GM12878 (cell line): ENCODE data around the gene ARL6IP5. TPM values are rescaled to one million over a fixed set of nuclear protein-coding genes. Genes with fewer than 3 reads are reported as not detected.

Experiments
- ATAC-seq: fragments of 200-7000 bp; cut with Tn5 transposase; 3 replicates; pipeline ENCODE4 v1.9.1; 2020; ENCODE audit warnings: mild to moderate bottlenecking, moderate library complexity
- BruUV-seq: library from RNA; stranded (reverse); fragments of 400-500 nt; replicated peaks from 2 replicates; lab custom pipeline; 2021; lab: Mats Ljungman, UMichigan
- CTCF ChIA-PET: fragments of 300-600 bp; sonication (Branson Sonifier 250); formaldehyde crosslinking; extraction: SDS; loops from one replicate; lab custom pipeline; 2021; ENCODE audit warnings: inconsistent platforms; lab: Yijun Ruan, JAX
- POLR2A ChIA-PET: fragments of 350-600 bp; formaldehyde crosslinking; extraction: SDS; loops from one replicate; lab custom pipeline; 2021; ENCODE audit warnings: inconsistent platforms; lab: Charles Lee
- RAD21 ChIA-PET: fragments of 300-600 bp; sonication (Branson Sonifier 250); formaldehyde crosslinking; loops from one replicate; lab custom pipeline; 2023; ENCODE audit warnings: antibody characterized with exemption; ENCODE audit not compliant: unreplicated experiment; lab: Charles Lee
- SMC1A ChIA-PET: fragments of 300-600 bp; sonication (Branson Sonifier 250); formaldehyde crosslinking; loops from one replicate; lab custom pipeline; 2023; ENCODE audit not compliant: unreplicated experiment, uncharacterized antibody; lab: Charles Lee
- DNase-seq: peaks from one replicate; pipeline ENCODE4 v3.0.0-alpha.2; 2011; ENCODE audit warnings: low read depth, low spot score
- FAIRE-seq: peaks from 3 replicates; lab custom pipeline; 2011; peaks lifted over from hg19 to GRCh38; lab: Jason Lieb, UNC
- H2AFZ ChIP-seq: 2 replicates; pipeline ENCODE4 v1.6.0; 2011; ENCODE audit warnings: low read depth, low read length, control low read depth; ENCODE audit not compliant: control insufficient read depth
- H3K27ac ChIP-seq: 2 replicates; pipeline ENCODE4 v1.5.1; 2011; ENCODE audit warnings: control low read depth; ENCODE audit not compliant: control insufficient read depth, insufficient read depth
- H3K27me3 ChIP-seq, 2 experiments: replicated peaks in 1 of 2; 2 replicates each; pipeline versions ENCODE4 v1.6.0 to v1.6.1; 2011; ENCODE audit warnings: low read length in 1 of 2; ENCODE audit not compliant: control insufficient read depth in 2 of 2, insufficient read depth in 2 of 2
- H3K36me3 ChIP-seq, 2 experiments: 2 replicates each; pipeline ENCODE4 v1.5.1; 2011; ENCODE audit warnings: low read length in 1 of 2; ENCODE audit not compliant: control insufficient read depth in 2 of 2, insufficient read depth in 2 of 2
- H3K4me1 ChIP-seq: 2 replicates; pipeline ENCODE4 v1.6.1; 2011; ENCODE audit warnings: mild to moderate bottlenecking, low read length, moderate library complexity, mixed read lengths; ENCODE audit not compliant: control insufficient read depth, insufficient read depth
- H3K4me2 ChIP-seq: 2 replicates; pipeline ENCODE4 v1.6.0; 2011; ENCODE audit warnings: control low read depth; ENCODE audit not compliant: control insufficient read depth, insufficient read depth
- H3K4me3 ChIP-seq: fragments of 200-600 bp; sonication (generic); 2 replicates; pipeline ENCODE4 v1.5.1; 2016
- H3K79me2 ChIP-seq: 2 replicates; pipeline ENCODE4 v1.6.0; 2011; ENCODE audit warnings: low read length; ENCODE audit not compliant: control insufficient read depth, insufficient read depth
- H3K9ac ChIP-seq: 2 replicates; pipeline ENCODE4 v1.8.0; 2011; ENCODE audit warnings: low read length, control low read depth, mixed read lengths; ENCODE audit not compliant: control insufficient read depth, insufficient read depth
- H3K9me3 ChIP-seq: replicated peaks from 3 replicates; pipeline ENCODE4 v1.5.1; 2011; ENCODE audit warnings: mild to moderate bottlenecking, low read length; ENCODE audit not compliant: control insufficient read depth, insufficient read depth
- H4K20me1 ChIP-seq: 2 replicates; pipeline ENCODE4 v1.6.0; 2011; ENCODE audit not compliant: control insufficient read depth, insufficient read depth
- ATF3 ChIP-seq: IDR thresholded peaks from 2 replicates; pipeline ENCODE4 v1.6.1; 2011; ENCODE audit warnings: low read depth, mild to moderate bottlenecking, low read length, moderate library complexity, borderline replicate concordance; ENCODE audit errors: extremely low read depth
- CHD4 ChIP-seq: fragments of 200-600 bp; sonication (generic); IDR thresholded peaks from 2 replicates; pipeline ENCODE4 v1.6.1; 2016; ENCODE audit warnings: mild to moderate bottlenecking
- EGR1 ChIP-seq, 2 experiments: IDR thresholded peaks; 1 replicate in 1 of 2; 2 replicates in 1 of 2; pipeline ENCODE4 v1.6.1; 2011 to 2012; ENCODE audit warnings: low read depth in 2 of 2, low read length in 2 of 2, borderline replicate concordance in 1 of 2, mild to moderate bottlenecking in 1 of 2, moderate library complexity in 1 of 2
- GATAD2B ChIP-seq: fragments of 450-650 bp; conservative IDR thresholded peaks from 2 replicates; pipeline ENCODE4 v1.6.1; 2017; ENCODE audit warnings: low read depth, mild to moderate bottlenecking, moderate library complexity
- MTA3 ChIP-seq: IDR thresholded peaks from 2 replicates; pipeline ENCODE4 v1.6.1; 2012; ENCODE audit warnings: low read length, inconsistent platforms, borderline replicate concordance
- NR2C1 ChIP-seq: fragments of 450-650 bp; IDR thresholded peaks from 2 replicates; pipeline ENCODE4 v1.6.1; 2017; ENCODE audit warnings: antibody characterized with exemption, mild to moderate bottlenecking, moderate library complexity
- NR2F1 ChIP-seq: fragments of 450-650 bp; conservative IDR thresholded peaks from 2 replicates; pipeline ENCODE4 v1.6.1; 2017; ENCODE audit warnings: mild to moderate bottlenecking
- RFX5 ChIP-seq: IDR thresholded peaks from 2 replicates; pipeline ENCODE4 v1.6.1; 2011; ENCODE audit warnings: low read depth, low read length, improper control_type of control experiment
- RUNX3 ChIP-seq: IDR thresholded peaks from 2 replicates; pipeline ENCODE4 v1.6.1; 2012; ENCODE audit warnings: low read length, inconsistent platforms
- SIX5 ChIP-seq: IDR thresholded peaks from 2 replicates; pipeline ENCODE4 v1.6.1; 2011; ENCODE audit warnings: mild to moderate bottlenecking, low read depth, low read length, moderate library complexity; ENCODE audit not compliant: severe bottlenecking
- TBL1XR1 ChIP-seq: IDR thresholded peaks from 2 replicates; pipeline ENCODE4 v1.6.1; 2012; ENCODE audit warnings: low read depth, low read length, improper control_type of control experiment
- ZNF274 ChIP-seq: IDR thresholded peaks from one replicate; pipeline ENCODE4 v1.8.0; 2011; ENCODE audit not compliant: insufficient read length, insufficient read depth
- ZSCAN29 ChIP-seq: fragments of 450-650 bp; IDR thresholded peaks from 2 replicates; pipeline ENCODE4 v1.6.1; 2017; ENCODE audit warnings: mild to moderate bottlenecking, moderate library complexity
- WGBS: methylation state at CpG from one replicate; pipeline ENCODE4 v1.1.6; 2016; ENCODE audit warnings: low lambda C conversion rate; ENCODE audit not compliant: insufficient replicate concordance, insufficient coverage; ENCODE audit errors: missing lambda C conversion rate; 5-methylcytosine and 5-hydroxymethylcytosine counted together
- in situ Hi-C: fragments of 300-500 bp; cut with MboI; formaldehyde crosslinking; loops from 9 replicates; pipeline ENCODE4 v1.14.3; 2018; ENCODE audit warnings: mixed read lengths
- intact Hi-C: fragments of 100-400 bp; cut with micrococcal nuclease; formaldehyde crosslinking; loops from one replicate; pipeline ENCODE4 v1.14.2; 2022; ENCODE audit not compliant: unreplicated experiment
- polyA plus RNA-seq, 11 experiments: library from polyadenylated mRNA; depleted of rRNA in 4 of 11; unstranded in 6 of 11; stranded (reverse) in 5 of 11; fragments of >200 nt; fragmentation: Nextera tagmentation in 4 of 11; fragmentation: Illumina TruSeq in 1 of 11; extraction: Ambion mirVana in 4 of 11; extraction: Trizol in 1 of 11; gene quantifications; 1 replicate in 1 of 11; 2 replicates in 10 of 11; pipeline versions ENCODE4 v1.2.1 to v1.2.3, GENCODE V29; 2011 to 2016; ENCODE audit warnings: inconsistent platforms in 2 of 11, missing spikeins in 2 of 11, low read depth in 1 of 11
- total RNA-seq, 4 experiments: library from RNA; depleted of rRNA in 3 of 4; stranded (reverse); fragments of >200 nt in 3 of 4; fragmentation: Illumina TruSeq in 1 of 4; extraction: Trizol in 1 of 4; gene quantifications; 2 replicates each; pipeline versions ENCODE4 v1.2.1 to v1.2.3, GENCODE V29; 2013 to 2021
- TF ChIP-seq, protein P1 (sequence below): IDR thresholded peaks from 2 replicates; pipeline ENCODE4 v1.6.1; 2011; ENCODE audit warnings: borderline replicate concordance, low read depth, mild to moderate bottlenecking, moderate library complexity, mixed read lengths, low read length; ENCODE audit not compliant: insufficient read depth; ENCODE audit errors: extremely low read length
- TF ChIP-seq, protein P2 (sequence below): IDR thresholded peaks from 2 replicates; pipeline ENCODE4 v1.6.1; 2012; ENCODE audit warnings: low read depth, low read length, improper control_type of control experiment

The ARL6IP5 gene
- total and polyA plus RNA-seq, 10 of the 15 experiments (the other 5 are each of a cell fraction or from before 2014, with no cell fraction given): 78.2 to 310 (median 148) TPM

GRCh38 chr3:69128509-69128908, 43.8 kb downstream of the ARL6IP5 start (continued):
- no peak for TF ChIP-seq CHD4
- TF ChIP-seq TBL1XR1: no peak
- no peak for TF ChIP-seq ZNF274
- TF ChIP-seq MTA3: no peak
- TF ChIP-seq SIX5: no peak
- TF ChIP-seq, protein P1, sequence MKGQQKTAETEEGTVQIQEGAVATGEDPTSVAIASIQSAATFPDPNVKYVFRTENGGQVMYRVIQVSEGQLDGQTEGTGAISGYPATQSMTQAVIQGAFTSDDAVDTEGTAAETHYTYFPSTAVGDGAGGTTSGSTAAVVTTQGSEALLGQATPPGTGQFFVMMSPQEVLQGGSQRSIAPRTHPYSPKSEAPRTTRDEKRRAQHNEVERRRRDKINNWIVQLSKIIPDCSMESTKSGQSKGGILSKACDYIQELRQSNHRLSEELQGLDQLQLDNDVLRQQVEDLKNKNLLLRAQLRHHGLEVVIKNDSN: no peak
- TF ChIP-seq NR2C1: no peak
- no peak for TF ChIP-seq GATAD2B

GRCh38 chr3:69129531-69129930, 44.8 kb downstream of the ARL6IP5 start:
- ATAC-seq (no peak), DNase-seq (no peak), FAIRE-seq (no peak)
- in situ Hi-C loops (loop anchor here (10.0 kb wide), 1 partner anchor 545 kb away; no protein-coding TSS in a partner anchor), intact Hi-C loops (loop anchor here (10.0 kb wide), 1 partner anchor 815 kb away; no protein-coding TSS in a partner anchor)
- CTCF ChIA-PET: interaction anchor here (2.1 to 3.2 kb wide), 3 partner anchors 9 to 33 kb away, joined by 7 to 17 read pairs (median 14); partner anchors contain the start of gene LMOD3
- SMC1A ChIA-PET: interaction anchor here (0.9 to 1.6 kb wide), 3 partner anchors 9 to 32 kb away, joined by 3 to 5 read pairs (median 3); no protein-coding TSS in a partner anchor
- Histone ChIP-seq H3K4me1 (no peaks in the 10 kb centered on the region), H3K27me3 (no peaks in the 10 kb centered on the region; a peak in 1 of 4 replicates), H3K4me2 (no peak overlapping the region), H3K27ac (no peak overlapping the region), H3K36me3 (no peaks in the 10 kb centered on the region), H3K9me3 (no peaks in the 10 kb centered on the region), H2AFZ (no peak overlapping the region), H3K4me3 (no peak overlapping the region), H3K79me2 (no peaks in the 10 kb centered on the region), H4K20me1 (no peaks in the 10 kb centered on the region), H3K9ac (no peak overlapping the region)
- POLR2A ChIA-PET: no interaction called here
- no peak for TF ChIP-seq NR2F1
- TF ChIP-seq RUNX3: no peak
- TF ChIP-seq, protein P2, sequence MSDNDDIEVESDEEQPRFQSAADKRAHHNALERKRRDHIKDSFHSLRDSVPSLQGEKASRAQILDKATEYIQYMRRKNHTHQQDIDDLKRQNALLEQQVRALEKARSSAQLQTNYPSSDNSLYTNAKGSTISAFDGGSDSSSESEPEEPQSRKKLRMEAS: no peak
- TF ChIP-seq ZSCAN29: no peak
- no peak for TF ChIP-seq ATF3
- no peak for TF ChIP-seq EGR1 (IDR thresholded peaks at IDR 0.05; ENCODE audit: borderline replicate concordance in 1 of 2, low read depth in 2 of 2, low read length in 2 of 2)
- no peak for TF ChIP-seq RFX5
- 0% methylated on average over 1 of the region's 1 CpG for WGBS
- BruUV-seq: no TSS peak
- RAD21 ChIA-PET: interaction anchor here (2.0 kb wide), 1 partner anchor 32 kb away, joined by 6 read pairs; no protein-coding TSS in a partner anchor
